ENCODE results near the gene FAM98C.
"Not testable (repeated sequence)": the region's sequence is repeated elsewhere in the genome, so short reads cannot be mapped to it uniquely, and the experiment has no call there.

The FAM98C gene

GRCh38 chr19:38402967-38403674, at the start of gene FAM98C:
TSS of gene FAM98C (plus strand) at chr19:38403093. CDS start at chr19:38403154, 61 bp downstream.
- intact Hi-C loops (cut with micrococcal nuclease): loop anchor here (1.0 to 5.0 kb wide), 7 partner anchors 39 to 529 kb away; partner anchors contain the start of genes MRPS12 and SARS2

GRCh38 chr19:38355728-38356725, 46.9 kb upstream of the FAM98C start:
- Mint-ChIP-seq H3K9me3 (no peaks in the 10 kb centered on the region), H3K4me1 (ENCODE audit: low read depth) (peaks cover 5% of the 10 kb centered on the region), H3K4me3 (no peak overlapping the region), H3K27ac (no peak overlapping the region), H3K27me3 (peaks cover 69% of the 10 kb centered on the region), H3K36me3 (ENCODE audit: low read depth) (no peaks in the 10 kb centered on the region)
- intact Hi-C loops (cut with micrococcal nuclease): no loop called here

More at GRCh38 chr19:38402967-38403674, at the start of gene FAM98C:
- Mint-ChIP-seq H3K36me3 (ENCODE audit: low read depth) (peaks cover 47% of the 10 kb centered on the region), H3K27me3 (peaks cover 25% of the 10 kb centered on the region), H3K4me1 (ENCODE audit: low read depth) (peaks cover 24% of the 10 kb centered on the region), H3K27ac (peak within 1 kb of the TSS; percentile 87), H3K9me3 (no peaks in the 10 kb centered on the region), H3K4me3 (peak within 1 kb of the TSS; percentile 84)

DNA sequence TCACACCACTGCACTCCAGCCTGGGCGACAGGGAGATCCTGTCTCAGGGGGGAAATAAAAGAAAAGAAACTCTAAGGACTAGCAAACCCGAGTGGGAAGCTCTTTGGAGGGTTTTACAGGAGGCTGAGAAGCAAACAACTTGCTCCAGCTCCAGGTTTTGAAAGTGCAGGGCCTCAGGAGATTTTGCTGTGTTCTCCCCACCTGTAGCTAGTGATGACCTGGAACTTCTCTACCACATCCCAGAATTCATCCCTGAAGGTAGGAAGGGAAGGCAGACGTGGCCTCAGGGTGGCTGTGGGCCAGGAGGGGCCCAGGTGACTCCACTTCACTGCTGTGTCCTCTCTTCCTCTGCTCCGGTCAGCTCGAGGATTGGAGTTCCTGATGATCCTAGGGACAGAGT, 44.8 kb upstream of the FAM98C start:
- Mint-ChIP-seq H3K4me3 (no peak overlapping the region), H3K27ac (no peak overlapping the region), H3K27me3 (peaks cover 64% of the 10 kb centered on the region), H3K36me3 (ENCODE audit: low read depth) (peaks cover 15% of the 10 kb centered on the region), H3K4me1 (ENCODE audit: low read depth) (peaks cover 24% of the 10 kb centered on the region), H3K9me3 (no peaks in the 10 kb centered on the region)
- intact Hi-C loops (cut with micrococcal nuclease): no loop called here

DNA sequence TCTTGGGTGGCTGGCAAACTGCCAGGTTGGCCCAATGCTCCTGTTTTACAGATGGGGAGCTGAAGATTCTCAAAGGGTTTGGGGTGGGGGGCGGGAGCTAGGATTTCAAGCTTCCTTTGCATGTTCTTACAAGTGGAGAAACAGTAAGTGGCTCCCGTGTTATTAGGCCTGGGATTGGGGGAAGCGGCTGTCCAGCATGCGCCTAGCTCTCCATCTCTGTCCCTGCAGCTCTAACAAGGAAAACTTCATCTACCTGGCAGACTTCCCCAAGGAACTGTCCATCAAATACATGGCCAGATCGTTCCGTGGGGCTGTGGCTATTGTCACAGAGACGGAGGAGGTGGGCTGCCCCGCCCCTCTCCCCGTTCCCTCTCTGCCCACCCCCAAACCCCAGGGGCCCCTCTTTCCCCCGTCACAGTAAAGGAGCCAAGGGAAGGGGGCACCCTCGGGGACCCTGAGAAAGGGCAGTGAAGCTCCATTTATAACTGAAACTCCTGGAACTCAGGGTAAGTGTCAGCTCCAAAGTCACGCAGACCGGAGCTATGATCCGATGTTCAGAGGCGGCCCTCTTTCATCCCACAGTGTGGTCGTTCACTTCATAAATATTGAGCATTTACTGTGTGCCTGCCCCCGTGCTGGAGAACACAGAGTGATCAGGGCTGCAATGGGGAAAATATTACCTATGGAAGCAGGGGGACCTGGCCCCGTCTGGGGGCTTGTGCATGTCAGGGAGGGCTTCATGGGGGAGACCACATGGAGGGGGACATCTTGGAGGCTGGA, 43.5 kb upstream of the FAM98C start:
- Mint-ChIP-seq H3K4me1 (ENCODE audit: low read depth) (peaks cover 25% of the 10 kb centered on the region), H3K4me3 (no peak overlapping the region)
- intact Hi-C loops (cut with micrococcal nuclease): no loop called here

GRCh38 chr19:38360351-38360750, 42.5 kb upstream of the FAM98C start:
- Mint-ChIP-seq H3K4me1 (ENCODE audit: low read depth) (peaks cover 25% of the 10 kb centered on the region), H3K36me3 (ENCODE audit: low read depth) (peaks cover 15% of the 10 kb centered on the region), H3K9me3 (no peaks in the 10 kb centered on the region), H3K27me3 (peaks cover 59% of the 10 kb centered on the region), H3K27ac (peak overlapping the region; percentile 88), H3K4me3 (no peak overlapping the region)
- intact Hi-C loops (cut with micrococcal nuclease): no loop called here

More for the DNA sequence above, 43.5 kb upstream of the FAM98C start:
- Mint-ChIP-seq H3K36me3 (ENCODE audit: low read depth) (peaks cover 15% of the 10 kb centered on the region), H3K27me3 (peaks cover 64% of the 10 kb centered on the region), H3K9me3 (no peaks in the 10 kb centered on the region), H3K27ac (no peak overlapping the region)

GRCh38 chr19:38360839-38361631, 41.9 kb upstream of the FAM98C start:
- peaks cover 25% of the 10 kb centered on the region for H3K4me1 Mint-ChIP-seq (ENCODE audit: low read depth)
- H3K27ac Mint-ChIP-seq: peak overlapping the region; percentile 88
- no peaks in the 10 kb centered on the region for H3K9me3 Mint-ChIP-seq
- peaks cover 15% of the 10 kb centered on the region for H3K36me3 Mint-ChIP-seq (ENCODE audit: low read depth)
- peak overlapping the region; percentile 91 for H3K4me3 Mint-ChIP-seq
- H3K27me3 Mint-ChIP-seq: peaks cover 57% of the 10 kb centered on the region
- intact Hi-C loops (cut with micrococcal nuclease): no loop called here

GRCh38 chr19:38361633-38362075, 41.2 kb upstream of the FAM98C start:
- no peaks in the 10 kb centered on the region for H3K9me3 Mint-ChIP-seq

DNA sequence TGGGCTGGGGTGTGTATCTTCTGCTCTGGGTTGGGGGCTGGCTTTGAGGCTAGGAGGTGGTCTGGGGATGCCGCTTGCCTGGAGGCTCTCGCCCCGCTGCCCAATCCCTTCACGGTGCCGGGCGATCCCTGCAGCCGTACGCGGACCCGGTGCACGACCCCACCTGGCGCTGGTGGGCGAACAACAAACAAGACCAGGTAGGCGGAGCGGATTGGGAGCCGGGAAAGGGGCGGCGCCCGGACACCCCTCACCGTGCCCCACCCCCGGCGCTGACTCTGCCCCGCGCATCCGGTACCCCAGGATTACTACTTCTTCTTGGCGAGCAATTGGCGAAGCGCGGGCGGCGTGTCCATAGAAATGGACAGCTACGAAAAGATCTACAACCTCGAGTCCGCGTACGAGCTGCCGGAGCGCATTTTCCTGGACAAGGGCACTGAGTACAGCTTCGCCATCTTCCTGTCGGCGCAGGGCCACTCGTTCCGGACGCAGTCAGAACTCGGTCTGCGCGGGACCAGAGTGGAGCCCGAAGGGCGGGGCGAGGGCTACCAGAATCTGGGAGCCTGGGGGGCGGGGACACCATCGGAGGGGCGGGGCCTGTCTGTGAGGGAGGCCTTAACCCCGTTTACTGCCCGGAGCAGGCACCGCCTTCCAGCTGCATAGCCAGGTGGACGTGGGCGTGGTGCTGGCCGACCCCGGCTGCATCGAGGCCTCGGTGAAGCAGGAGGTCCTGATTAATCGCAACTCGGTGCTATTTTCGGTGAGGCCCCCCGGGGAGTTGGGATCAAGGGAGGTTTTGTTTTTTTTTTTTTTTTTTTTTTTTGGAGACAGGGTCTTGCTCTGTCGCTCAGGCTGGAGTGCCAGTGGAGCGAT, 40.6 kb upstream of the FAM98C start:
- H3K27ac Mint-ChIP-seq: peak overlapping the region; percentile 88
- peaks cover 25% of the 10 kb centered on the region for H3K4me1 Mint-ChIP-seq (ENCODE audit: low read depth)
- peaks cover 15% of the 10 kb centered on the region for H3K36me3 Mint-ChIP-seq (ENCODE audit: low read depth)
- peak overlapping the region; percentile 91 for H3K4me3 Mint-ChIP-seq
- peaks cover 50% of the 10 kb centered on the region for H3K27me3 Mint-ChIP-seq
- H3K9me3 Mint-ChIP-seq: no peaks in the 10 kb centered on the region
- intact Hi-C loops (cut with micrococcal nuclease): loop anchor here (1.0 kb wide), 1 partner anchor 26 kb away; no protein-coding TSS in a partner anchor

More at GRCh38 chr19:38361633-38362075, 41.2 kb upstream of the FAM98C start:
- Mint-ChIP-seq H3K36me3 (ENCODE audit: low read depth) (peaks cover 15% of the 10 kb centered on the region), H3K4me1 (ENCODE audit: low read depth) (peaks cover 25% of the 10 kb centered on the region), H3K27ac (peak overlapping the region; percentile 88), H3K4me3 (peak overlapping the region; percentile 91), H3K27me3 (peaks cover 55% of the 10 kb centered on the region)
- intact Hi-C loops (cut with micrococcal nuclease): loop anchor here (1.0 kb wide), 1 partner anchor 25 kb away; no protein-coding TSS in a partner anchor

DNA sequence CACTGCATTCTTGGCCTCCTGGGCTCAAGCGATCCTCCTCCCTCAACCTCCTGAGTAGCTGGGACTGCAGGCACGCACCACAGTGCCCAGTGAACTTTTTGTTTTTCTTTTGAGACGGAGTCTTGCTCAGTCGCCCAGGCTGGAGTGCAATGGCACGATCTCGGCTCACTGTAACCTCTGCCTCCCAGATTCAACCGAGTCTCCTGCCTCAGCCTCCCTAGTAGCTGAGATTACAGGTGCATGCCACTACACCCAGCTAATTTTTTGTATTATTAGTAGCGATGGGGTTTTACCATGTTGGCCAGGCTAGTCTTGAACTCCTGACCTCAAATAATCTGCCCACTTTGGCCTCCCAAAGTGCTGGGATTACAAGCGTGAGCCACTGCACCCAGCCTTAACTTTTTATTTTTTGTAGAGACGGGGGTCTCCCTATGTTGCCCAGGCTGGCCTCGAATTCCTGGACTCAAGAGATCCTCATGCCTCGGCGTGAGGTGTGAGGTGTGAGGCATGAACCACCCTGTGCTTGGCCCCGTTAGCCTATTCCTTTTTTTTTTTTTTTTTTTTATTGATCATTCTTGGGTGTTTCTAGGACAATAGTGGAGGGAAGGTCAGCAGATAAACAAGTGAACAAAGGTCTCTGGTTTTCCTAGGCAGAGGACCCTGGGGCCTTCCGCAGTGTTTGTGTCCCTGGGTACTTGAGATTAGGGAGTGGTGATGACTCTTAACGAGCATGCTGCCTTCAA, 39.8 kb upstream of the FAM98C start:
- not testable (repeated sequence) for H3K4me3 Mint-ChIP-seq, H3K27ac Mint-ChIP-seq, H3K9me3 Mint-ChIP-seq
- Mint-ChIP-seq H3K36me3 (ENCODE audit: low read depth) (peaks cover 15% of the 10 kb centered on the region), H3K4me1 (ENCODE audit: low read depth) (peaks cover 25% of the 10 kb centered on the region), H3K27me3 (peaks cover 48% of the 10 kb centered on the region)
- intact Hi-C loops (cut with micrococcal nuclease): loop anchor here (1.0 kb wide), 1 partner anchor 27 kb away; no protein-coding TSS in a partner anchor

- H3K9me3 Mint-ChIP-seq: no peaks in the 10 kb centered on the region
- H3K36me3 Mint-ChIP-seq (ENCODE audit: low read depth): peaks cover 6% of the 10 kb centered on the region
- H3K4me1 Mint-ChIP-seq (ENCODE audit: low read depth): peaks cover 10% of the 10 kb centered on the region
- H3K4me3 Mint-ChIP-seq: no peak overlapping the region
- intact Hi-C loops (cut with micrococcal nuclease): no loop called here
- H3K27ac Mint-ChIP-seq: no peak overlapping the region
- peaks cover 28% of the 10 kb centered on the region for H3K27me3 Mint-ChIP-seq
Measured at GRCh38 chr19:38367041-38367440, 35.9 kb upstream of the FAM98C start.

GRCh38 chr19:38369584-38369983, 33.3 kb upstream of the FAM98C start:
- intact Hi-C loops (cut with micrococcal nuclease): no loop called here

More at GRCh38 chr19:38369584-38369983, 33.3 kb upstream of the FAM98C start:
- no peaks in the 10 kb centered on the region for H3K4me1 Mint-ChIP-seq (ENCODE audit: low read depth)
- H3K27ac Mint-ChIP-seq: no peak overlapping the region
- H3K36me3 Mint-ChIP-seq (ENCODE audit: low read depth): peaks cover 2% of the 10 kb centered on the region
- H3K9me3 Mint-ChIP-seq: no peaks in the 10 kb centered on the region
- H3K27me3 Mint-ChIP-seq: peaks cover 28% of the 10 kb centered on the region
- H3K4me3 Mint-ChIP-seq: no peak overlapping the region

All from dendritic cell treated with granulocyte-macrophage colony-stimulating factor and Interleukin-4, amounts not matched to agents 40 ng/mL and 50 ng/mL, for 4 days (primary cell).